OCI-LY1 (cell line): ENCODE results near the gene FOXF1.

Source experiments
- CTCF ChIP-seq: fragments of 200-600 bp; sonication (generic), shearing (Covaris generic); IDR thresholded peaks from 2 replicates; pipeline ENCODE4 v1.5.1; 2017; ENCODE audit warnings: mild to moderate bottlenecking, antibody characterized with exemption, low read length, moderate library complexity, mixed read lengths
- EZH2 ChIP-seq: fragments of 200-600 bp; sonication (generic), shearing (Covaris generic); IDR thresholded peaks from 2 replicates; pipeline ENCODE4 v1.8.0; 2017; ENCODE audit warnings: borderline replicate concordance, mixed run types, mild to moderate bottlenecking, antibody characterized with exemption, low read length, moderate library complexity, mixed read lengths

- TF ChIP-seq CTCF (no peak), EZH2 (no peak)
Measured at GRCh38 chr16:86505899-86506864, 4.1 kb upstream of the FOXF1 start.
